Upper lobe of left lung (tissue), 6 donors: ENCODE data around the gene DZIP1L. TPM values are rescaled to one million over a fixed set of nuclear protein-coding genes. Genes with fewer than 3 reads are reported as not detected.

ENCODE experiments used
- ATAC-seq, 2 donors: fragments of 200-7000 bp; cut with Tn5 transposase; one replicate each; pipeline ENCODE4 v1.9.1; 2022; ENCODE audit warnings: mild to moderate bottlenecking in 2 of 2, moderate library complexity in 2 of 2; ENCODE audit not compliant: low FRiP score in 2 of 2
- DNase-seq, 2 donors: peaks; one replicate each; pipeline ENCODE4 v3.0.0-alpha.2; 2019 to 2020
- H3K27ac ChIP-seq, 4 donors: fragments of 200-600 bp; sonication (generic); one replicate each; pipeline ENCODE4 v1.5.1; 2016 to 2019
- H3K27me3 ChIP-seq, 4 donors: fragments of 200-600 bp; sonication (generic); one replicate each; pipeline ENCODE4 v1.5.1; 2017 to 2019
- H3K36me3 ChIP-seq, 4 donors: fragments of 200-600 bp; sonication (generic); one replicate each; pipeline ENCODE4 v1.5.1; 2016 to 2019
- H3K4me1 ChIP-seq, 4 donors: fragments of 200-600 bp; sonication (generic); one replicate each; pipeline ENCODE4 v1.5.1; 2018 to 2019
- H3K4me3 ChIP-seq, 4 donors: fragments of 200-600 bp; sonication (generic); one replicate each; pipeline ENCODE4 v1.5.1; 2017 to 2019; ENCODE audit warnings: mild to moderate bottlenecking in 2 of 4, moderate library complexity in 1 of 4
- H3K9me3 ChIP-seq, 4 donors: fragments of 200-600 bp; sonication (generic); one replicate each; pipeline ENCODE4 v1.5.1; 2018 to 2019
- EP300 ChIP-seq, 4 donors: sonication (generic); formaldehyde crosslinking; IDR thresholded peaks; one replicate each; pipeline ENCODE4 v1.5.1; 2017; ENCODE audit warnings: antibody characterized with exemption in 4 of 4, control low read depth in 2 of 4
- POLR2A ChIP-seq, 4 donors: fragments of 450-650 bp; IDR thresholded peaks; one replicate each; pipeline ENCODE4 v1.5.1; 2016 to 2017; ENCODE audit warnings: antibody characterized with exemption in 4 of 4, mild to moderate bottlenecking in 2 of 4
- POLR2AphosphoS5 ChIP-seq, 2 donors: sonication (generic); formaldehyde crosslinking; IDR thresholded peaks; one replicate each; pipeline ENCODE4 v1.5.1; 2017; ENCODE audit warnings: antibody characterized with exemption in 2 of 2
- WGBS, 2 donors: methylation state at CpG; one replicate each; pipeline ENCODE4 v1.1.5; 2017 to 2018; 5-methylcytosine and 5-hydroxymethylcytosine counted together
- total RNA-seq, 6 donors: library from RNA; depleted of rRNA in 4 of 6; stranded (reverse); fragments of >200 nt in 4 of 6; gene quantifications; one replicate each; pipeline versions ENCODE4 v1.1.0 to v1.2.1, GENCODE V29; 2016 to 2021
- TF ChIP-seq, protein P1 (sequence below), 6 experiments: fragments of 450-650 bp in 4 of 6; fragments of 200-600 bp in 2 of 6; sonication (generic) in 2 of 6; IDR thresholded peaks; one replicate each; pipeline ENCODE4 v1.5.1; 2016 to 2019; ENCODE audit warnings: antibody characterized with exemption in 6 of 6
- donor health status: DM: no; HTN: no; CAD: no; lungs with moderate emphysema.
- donor health status: DM: no; HTN: yes; CAD: no; lungs with severe emphysema.

DZIP1L gene
- total RNA-seq, 6 donors from 2014 or later, result 15.9 to 97.4 (median 24.5) TPM

DNA sequence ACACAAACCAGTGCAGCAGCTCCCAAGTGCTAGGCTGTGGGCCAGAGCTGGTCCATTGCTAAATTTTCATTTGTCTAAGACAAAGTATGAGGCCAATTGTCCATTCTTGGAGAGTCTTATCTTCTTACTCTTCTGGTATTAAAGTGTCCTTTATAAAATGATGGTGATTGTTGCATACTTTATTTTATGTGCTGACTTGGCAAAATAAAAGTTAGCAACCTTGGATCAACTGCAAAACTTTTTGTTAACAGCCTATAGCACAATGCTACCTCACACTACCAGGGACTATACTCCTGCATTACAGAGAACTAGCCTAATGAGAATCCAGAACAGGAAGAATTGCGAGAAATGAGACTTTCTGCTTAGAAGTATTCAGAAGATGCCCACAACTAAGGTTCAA is 61.4 kb downstream of the DZIP1L start:
- Histone ChIP-seq H3K27ac (no peak overlapping the region), H3K4me1 (no peaks in the 10 kb centered on the region), H3K36me3 (no peaks in the 10 kb centered on the region), H3K9me3 (no peaks in the 10 kb centered on the region), H3K4me3 (no peak overlapping the region), H3K27me3 (no peaks in the 10 kb centered on the region)
- no peak for TF ChIP-seq EP300 (IDR thresholded peaks at IDR 0.05)
- ATAC-seq (no peak), DNase-seq (no peak)
- 92 to 93% methylated on average over 1 of the region's 1 CpG for WGBS, 2 donors

DNA sequence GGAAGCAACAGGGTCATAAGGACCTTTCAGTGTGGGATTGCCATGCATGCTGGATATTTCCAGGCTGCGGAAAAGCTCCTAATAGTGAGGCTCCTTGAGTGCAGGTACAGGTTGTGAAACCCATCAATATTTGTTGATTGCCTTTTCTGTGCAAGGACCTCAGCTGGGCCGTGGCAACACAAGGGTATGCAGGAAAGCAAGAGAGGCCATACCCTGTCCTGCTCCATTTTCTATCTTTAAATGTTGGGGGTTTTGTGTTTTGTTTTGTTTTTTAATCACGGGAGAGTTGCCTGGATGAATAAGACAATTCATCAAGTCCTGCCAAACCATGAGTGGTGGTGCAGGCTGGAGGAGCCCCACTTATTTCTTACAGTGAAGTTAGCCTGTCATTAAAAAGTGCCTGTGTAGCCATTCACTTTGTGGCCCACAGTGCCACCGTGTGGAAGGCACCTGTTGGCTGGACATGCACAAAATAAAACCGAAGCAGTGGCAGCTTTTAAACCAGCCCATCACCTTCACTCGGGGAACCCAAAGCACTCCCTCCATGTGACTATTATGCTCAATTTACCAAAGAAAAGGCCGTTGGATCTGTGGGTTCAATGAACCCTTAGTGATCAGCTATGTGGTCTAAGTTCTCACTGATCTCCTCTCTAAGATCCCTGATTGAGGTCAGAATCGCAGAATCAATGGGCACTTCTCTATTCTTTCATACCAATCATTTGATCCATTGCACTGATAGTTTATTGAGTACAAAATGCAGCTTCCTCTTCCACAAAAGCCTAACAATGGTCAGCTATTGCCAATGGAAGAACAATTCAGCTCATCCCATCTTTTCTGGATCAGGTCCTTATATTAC is 63.2 kb downstream of the DZIP1L start:
- no peak overlapping the region for H3K27ac ChIP-seq
- H3K4me1 ChIP-seq, result no peaks in the 10 kb centered on the region
- DNase-seq, result peak in 1 of 2 donors; percentile 68
- no peak overlapping the region for H3K4me3 ChIP-seq
- H3K36me3 ChIP-seq, result peaks cover 0 to 4% (median 0%) of the 10 kb centered on the region in 4 donors
- H3K27me3 ChIP-seq, result no peaks in the 10 kb centered on the region
- WGBS, 2 donors, result 41 to 48% methylated on average over 8 of the region's 8 CpGs
- no peak for TF ChIP-seq POLR2AphosphoS5 (IDR thresholded peaks at IDR 0.05)
- TF ChIP-seq, protein P1, sequence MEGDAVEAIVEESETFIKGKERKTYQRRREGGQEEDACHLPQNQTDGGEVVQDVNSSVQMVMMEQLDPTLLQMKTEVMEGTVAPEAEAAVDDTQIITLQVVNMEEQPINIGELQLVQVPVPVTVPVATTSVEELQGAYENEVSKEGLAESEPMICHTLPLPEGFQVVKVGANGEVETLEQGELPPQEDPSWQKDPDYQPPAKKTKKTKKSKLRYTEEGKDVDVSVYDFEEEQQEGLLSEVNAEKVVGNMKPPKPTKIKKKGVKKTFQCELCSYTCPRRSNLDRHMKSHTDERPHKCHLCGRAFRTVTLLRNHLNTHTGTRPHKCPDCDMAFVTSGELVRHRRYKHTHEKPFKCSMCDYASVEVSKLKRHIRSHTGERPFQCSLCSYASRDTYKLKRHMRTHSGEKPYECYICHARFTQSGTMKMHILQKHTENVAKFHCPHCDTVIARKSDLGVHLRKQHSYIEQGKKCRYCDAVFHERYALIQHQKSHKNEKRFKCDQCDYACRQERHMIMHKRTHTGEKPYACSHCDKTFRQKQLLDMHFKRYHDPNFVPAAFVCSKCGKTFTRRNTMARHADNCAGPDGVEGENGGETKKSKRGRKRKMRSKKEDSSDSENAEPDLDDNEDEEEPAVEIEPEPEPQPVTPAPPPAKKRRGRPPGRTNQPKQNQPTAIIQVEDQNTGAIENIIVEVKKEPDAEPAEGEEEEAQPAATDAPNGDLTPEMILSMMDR (IDR thresholded peaks at IDR 0.05), result peak in 5 of 6 experiments; percentile 21 to 63 (median 54)
- peak; percentile 52 to 78 for ATAC-seq
- H3K9me3 ChIP-seq, result no peaks in the 10 kb centered on the region

DNA sequence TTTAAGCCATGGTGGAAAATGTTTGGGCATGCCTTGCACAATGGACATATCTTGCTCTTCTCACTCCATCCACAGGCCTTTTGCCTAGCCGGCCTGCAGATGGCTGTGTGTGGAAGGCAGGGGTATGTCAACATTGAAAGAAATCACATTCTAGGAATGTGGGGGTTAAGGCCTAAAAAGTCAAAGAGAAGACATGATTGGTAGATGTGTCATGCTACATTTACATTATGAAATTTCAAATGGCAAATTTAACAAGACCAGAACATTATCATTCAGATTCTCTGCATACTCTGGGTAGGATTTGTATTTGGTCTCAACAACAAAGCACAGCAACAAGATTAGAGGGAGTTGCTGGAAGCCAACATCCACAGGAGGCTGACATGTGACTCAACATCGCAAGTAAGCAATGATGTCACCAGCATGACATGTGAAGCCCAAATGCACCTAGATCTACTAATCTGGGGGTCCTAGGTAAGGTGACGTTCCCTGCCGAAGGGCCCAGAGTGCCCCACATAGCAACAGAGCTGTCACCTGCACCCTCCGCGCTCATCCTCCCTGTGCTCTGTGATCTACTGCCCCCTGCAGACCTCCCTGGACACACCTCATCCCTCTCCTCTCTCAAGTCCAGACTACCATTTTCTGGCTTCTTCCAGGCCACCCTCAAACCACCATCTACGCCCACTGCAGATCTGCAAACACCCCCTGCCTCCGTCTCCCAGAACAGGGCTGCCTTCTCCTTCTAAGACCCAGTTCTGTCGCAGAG is 66.1 kb downstream of the DZIP1L start:
- no peak overlapping the region for H3K4me3 ChIP-seq
- DNase-seq (no peak), ATAC-seq (no peak)
- no peaks in the 10 kb centered on the region for H3K27me3 ChIP-seq
- peaks cover 0 to 4% (median 0%) of the 10 kb centered on the region in 4 donors for H3K36me3 ChIP-seq
- TF ChIP-seq POLR2A (IDR thresholded peaks at IDR 0.05), result no peak
- TF ChIP-seq, protein P1 (IDR thresholded peaks at IDR 0.05), result no peak
- TF ChIP-seq POLR2AphosphoS5 (IDR thresholded peaks at IDR 0.05), result no peak
- TF ChIP-seq EP300 (IDR thresholded peaks at IDR 0.05), result no peak
- WGBS, 2 donors, result 88 to 98% methylated on average over 9 of the region's 9 CpGs
- H3K4me1 ChIP-seq, result peaks cover 0 to 9% (median 0%) of the 10 kb centered on the region in 4 donors
- H3K27ac ChIP-seq, result no peak overlapping the region
- H3K9me3 ChIP-seq, result no peaks in the 10 kb centered on the region

DNA sequence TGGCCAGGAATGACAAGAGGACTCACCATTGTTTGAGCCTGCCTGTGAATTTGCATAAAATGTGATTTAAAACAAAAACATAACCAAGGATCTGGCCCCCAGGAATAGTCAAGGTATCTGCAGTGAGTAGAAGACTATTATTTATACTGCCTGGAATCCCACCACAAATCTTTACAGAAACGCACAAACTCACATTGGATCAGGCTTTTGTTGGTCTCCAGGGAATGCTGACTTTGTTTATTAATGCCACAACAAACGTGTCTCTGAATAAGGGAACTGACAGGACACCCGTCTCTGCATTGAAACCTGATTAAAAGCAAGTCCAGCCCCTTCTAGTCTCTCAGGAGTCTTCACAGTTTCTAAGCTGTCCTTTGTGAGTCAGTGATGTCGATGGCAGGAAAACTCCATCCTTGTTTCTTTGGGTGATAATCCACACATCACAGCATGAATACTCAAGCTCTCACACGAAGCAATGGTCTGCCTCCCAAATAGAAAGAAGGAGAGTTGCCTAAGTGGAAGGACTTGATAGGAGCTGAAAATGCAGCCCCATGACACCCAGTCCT is 67.7 kb downstream of the DZIP1L start:
- 76 to 80% methylated on average over 5 of the region's 5 CpGs for WGBS, 2 donors
- Histone ChIP-seq H3K27me3 (no peaks in the 10 kb centered on the region), H3K9me3 (no peaks in the 10 kb centered on the region), H3K4me1 (peaks cover 0 to 9% (median 0%) of the 10 kb centered on the region in 4 donors), H3K4me3 (no peak overlapping the region), H3K27ac (no peak overlapping the region), H3K36me3 (peaks cover 0 to 4% (median 0%) of the 10 kb centered on the region in 4 donors)
- no peak for TF ChIP-seq POLR2A (IDR thresholded peaks at IDR 0.05)
- TF ChIP-seq, protein P1 (IDR thresholded peaks at IDR 0.05), result no peak
- TF ChIP-seq EP300 (IDR thresholded peaks at IDR 0.05), result no peak
- TF ChIP-seq POLR2AphosphoS5 (IDR thresholded peaks at IDR 0.05), result no peak
- ATAC-seq, result no peak
- DNase-seq, result no peak

DNA sequence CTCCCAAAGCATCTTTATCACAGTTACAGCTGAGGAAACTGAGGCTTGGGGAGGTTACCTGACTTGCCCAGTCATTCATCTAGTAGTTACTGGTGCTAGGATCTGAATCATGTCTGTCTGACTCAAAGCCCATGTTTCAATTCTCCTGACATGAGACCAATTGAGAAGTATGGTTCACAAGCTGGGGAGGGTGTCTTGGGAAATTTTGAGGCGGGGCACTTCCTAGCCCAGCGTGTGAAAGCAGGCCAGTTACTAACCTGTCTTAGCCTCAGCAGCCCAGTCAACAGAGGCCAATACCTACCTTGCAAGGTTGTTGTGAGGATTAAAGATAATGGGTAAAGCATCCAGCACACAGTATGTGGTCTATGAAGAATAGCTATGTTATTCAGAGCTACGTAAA is 68.5 kb downstream of the DZIP1L start:
- no peaks in the 10 kb centered on the region for H3K27me3 ChIP-seq
- H3K36me3 ChIP-seq, result peaks cover 0 to 4% (median 0%) of the 10 kb centered on the region in 4 donors
- peaks cover 0 to 9% (median 0%) of the 10 kb centered on the region in 4 donors for H3K4me1 ChIP-seq
- no peak for ATAC-seq
- no peak overlapping the region for H3K4me3 ChIP-seq
- WGBS, 2 donors, result 33 to 62% methylated on average over 3 of the region's 3 CpGs
- DNase-seq, result no peak
- no peak overlapping the region for H3K27ac ChIP-seq
- no peaks in the 10 kb centered on the region for H3K9me3 ChIP-seq
- TF ChIP-seq EP300 (IDR thresholded peaks at IDR 0.05) (no peak), POLR2AphosphoS5 (IDR thresholded peaks at IDR 0.05) (no peak), POLR2A (IDR thresholded peaks at IDR 0.05) (no peak)
- TF ChIP-seq, protein P1 (IDR thresholded peaks at IDR 0.05), result no peak
